GM21576 (cell line): ENCODE data around the gene HSPA12A.

ENCODE experiments used
- ATAC-seq: cut with Tn5 transposase; IDR thresholded peaks from one replicate; pipeline ENCODE4 v1.9.1; 2021; ENCODE audit warnings: mild to moderate bottlenecking, moderate library complexity; ENCODE audit not compliant: unreplicated experiment

HSPA12A gene

GRCh38 chr10:116771101-116771958 lies 29.0 kb upstream of the HSPA12A start:
- ATAC-seq = no peak

- no peak for ATAC-seq
These were observed 27.9 kb upstream of the HSPA12A start for GRCh38 chr10:116770281-116770680.

GRCh38 chr10:116769791-116770190 lies 27.4 kb upstream of the HSPA12A start:
- ATAC-seq = no peak

- ATAC-seq = no peak
These were observed 27.0 kb upstream of the HSPA12A start for GRCh38 chr10:116769368-116769767.

GRCh38 chr10:116768786-116769185 lies 26.4 kb upstream of the HSPA12A start:
- ATAC-seq = no peak

- ATAC-seq = no peak
These were observed 24.7 kb upstream of the HSPA12A start for GRCh38 chr10:116766837-116767634.

- no peak for ATAC-seq
These were observed 24.0 kb upstream of the HSPA12A start for GRCh38 chr10:116766241-116766827.

GRCh38 chr10:116765648-116766081 lies 23.3 kb upstream of the HSPA12A start:
- no peak for ATAC-seq

GRCh38 chr10:116764979-116765378 lies 22.6 kb upstream of the HSPA12A start:
- no peak for ATAC-seq

- ATAC-seq = no peak
These were observed 21.1 kb upstream of the HSPA12A start for GRCh38 chr10:116763440-116763839.

- no peak for ATAC-seq
These were observed 19.5 kb upstream of the HSPA12A start for GRCh38 chr10:116761883-116762282.

GRCh38 chr10:116760919-116761318 lies 18.6 kb upstream of the HSPA12A start:
- ATAC-seq = no peak

GRCh38 chr10:116757246-116757645 lies 14.9 kb upstream of the HSPA12A start:
- ATAC-seq = no peak

- ATAC-seq = no peak
These were observed 13.9 kb upstream of the HSPA12A start for GRCh38 chr10:116756277-116756676.

- ATAC-seq = no peak
These were observed 11.4 kb upstream of the HSPA12A start for GRCh38 chr10:116753759-116754158.

GRCh38 chr10:116752969-116753665 lies 10.8 kb upstream of the HSPA12A start:
- no peak for ATAC-seq

GRCh38 chr10:116752563-116752962 lies 10.2 kb upstream of the HSPA12A start:
- ATAC-seq = no peak

- ATAC-seq = no peak
These were observed 6.1 kb upstream of the HSPA12A start for GRCh38 chr10:116748471-116748870.

- ATAC-seq = no peak
These were observed 5.7 kb upstream of the HSPA12A start for GRCh38 chr10:116748041-116748440.

GRCh38 chr10:116747325-116747724 lies 5.0 kb upstream of the HSPA12A start:
- no peak for ATAC-seq

GRCh38 chr10:116744885-116745284 lies 2.5 kb upstream of the HSPA12A start:
- ATAC-seq = no peak
